HepG2 (cell line): Measurements from ENCODE around the gene PADI2. TPM values are rescaled to one million over a fixed set of nuclear protein-coding genes. Genes with fewer than 3 reads are reported as not detected.
A peak's percentile ranks its signal among the peaks of the same experiment; 100 is the strongest.

Experiments
- DR1 ChIP-seq: sonication (generic); formaldehyde crosslinking; IDR thresholded peaks from 2 replicates; pipeline ENCODE4 v1.8.0; 2021; ENCODE audit warnings: mild to moderate bottlenecking, missing genetic modification reagents, inconsistent platforms
- HNF1A ChIP-seq, 2 experiments: sonication (generic) in 1 of 2; formaldehyde crosslinking in 1 of 2; IDR thresholded peaks; 2 replicates each; pipeline versions ENCODE4 v1.4.0 to v1.6.1; 2016 to 2020; ENCODE audit warnings: borderline replicate concordance in 1 of 2, low read depth in 1 of 2, mild to moderate bottlenecking in 1 of 2, missing genetic modification reagents in 1 of 2
- HOXA3 ChIP-seq: sonication (generic); formaldehyde crosslinking; IDR thresholded peaks from 2 replicates; pipeline ENCODE4 v1.5.0; 2020; ENCODE audit warnings: missing genetic modification reagents
- IRF2 ChIP-seq: IDR thresholded peaks from 2 replicates; pipeline ENCODE4 v1.6.1; 2018; ENCODE audit warnings: missing genetic modification reagents, missing compliant biosample characterization
- ISX ChIP-seq: sonication (generic); formaldehyde crosslinking; conservative IDR thresholded peaks from 2 replicates; pipeline ENCODE4 v1.5.0; 2020; ENCODE audit warnings: missing genetic modification reagents
- JDP2 ChIP-seq: sonication (generic); formaldehyde crosslinking; IDR thresholded peaks from 2 replicates; pipeline ENCODE4 v1.8.1; 2022; ENCODE audit warnings: missing genetic modification reagents, borderline replicate concordance
- MXD4 ChIP-seq: IDR thresholded peaks from 2 replicates; pipeline ENCODE4 v1.6.1; 2016; ENCODE audit warnings: mild to moderate bottlenecking, missing biosample characterization, missing genetic modification reagents
- RAD21 ChIP-seq: fragments of 450-650 bp; formaldehyde crosslinking; IDR thresholded peaks from 2 replicates; pipeline ENCODE4 v1.5.0; 2020; ENCODE audit warnings: mild to moderate bottlenecking
- SKIL ChIP-seq: sonication (generic); formaldehyde crosslinking; IDR thresholded peaks from 2 replicates; pipeline ENCODE4 v1.8.0; 2022; ENCODE audit warnings: missing genetic modification reagents, mild to moderate bottlenecking, moderate library complexity, borderline replicate concordance
- SSRP1 ChIP-seq: IDR thresholded peaks from 2 replicates; pipeline ENCODE4 v1.6.1; 2016; ENCODE audit warnings: control low read depth
- ZBTB7A ChIP-seq: sonication (generic); formaldehyde crosslinking; IDR thresholded peaks from 2 replicates; pipeline ENCODE4 v1.8.0; 2022; ENCODE audit warnings: mild to moderate bottlenecking, missing genetic modification reagents
- ZMYM4 ChIP-seq: sonication (generic); formaldehyde crosslinking; IDR thresholded peaks from 2 replicates; pipeline ENCODE4 v1.8.1; 2023; ENCODE audit warnings: mild to moderate bottlenecking, missing genetic modification reagents
- ZNF121 ChIP-seq: sonication (generic); formaldehyde crosslinking; IDR thresholded peaks from 2 replicates; pipeline ENCODE4 v1.5.0; 2020; ENCODE audit warnings: mild to moderate bottlenecking, missing genetic modification reagents
- ZNF367 ChIP-seq: sonication (generic); formaldehyde crosslinking; IDR thresholded peaks from 2 replicates; pipeline ENCODE4 v1.4.0; 2020; ENCODE audit warnings: missing genetic modification reagents, borderline replicate concordance
- ZNF660 ChIP-seq: sonication (generic); formaldehyde crosslinking; IDR thresholded peaks from 2 replicates; pipeline ENCODE4 v1.5.1; 2020; ENCODE audit warnings: mild to moderate bottlenecking, low read depth, missing genetic modification reagents, borderline replicate concordance
- ZNF777 ChIP-seq: sonication (generic); formaldehyde crosslinking; IDR thresholded peaks from 2 replicates; pipeline ENCODE4 v1.4.0; 2020; ENCODE audit warnings: missing genetic modification reagents
- ZNF781 ChIP-seq: sonication (generic); formaldehyde crosslinking; IDR thresholded peaks from 2 replicates; pipeline ENCODE4 v1.5.1; 2020; ENCODE audit warnings: borderline replicate concordance, mild to moderate bottlenecking, missing genetic modification reagents; ENCODE audit errors: not compliant biosample characterization
- polyA plus RNA-seq, 8 experiments: library from polyadenylated mRNA; depleted of rRNA in 3 of 8; stranded (reverse) in 7 of 8; unstranded in 1 of 8; fragments of >200 nt; fragmentation: Illumina TruSeq in 4 of 8; extraction: Trizol in 4 of 8; gene quantifications; 2 replicates each; pipeline versions ENCODE4 v1.2.1 to v1.2.3, GENCODE V29; 2011 to 2016; ENCODE audit warnings: low read depth in 4 of 8, missing spikeins in 1 of 8, mixed read lengths in 1 of 8; ENCODE audit not compliant: insufficient read depth in 1 of 8
- total RNA-seq, 5 experiments: library from RNA; depleted of rRNA; stranded (reverse); fragments of >200 nt; fragmentation: Illumina TruSeq; extraction: Trizol; gene quantifications; 2 replicates each; pipeline ENCODE4 v1.2.3, GENCODE V29; 2016; ENCODE audit warnings: low read depth in 1 of 5
- TF ChIP-seq, protein P1 (sequence below): sonication (generic); formaldehyde crosslinking; conservative IDR thresholded peaks from 2 replicates; pipeline ENCODE4 v1.4.0; 2020; ENCODE audit warnings: missing genetic modification reagents
- TF ChIP-seq, protein P2 (sequence below): sonication (generic); formaldehyde crosslinking; IDR thresholded peaks from 2 replicates; pipeline ENCODE4 v1.4.0; 2020; ENCODE audit warnings: missing genetic modification reagents

PADI2 gene
- total and polyA plus RNA-seq, 2 of the 13 experiments (the other 11 are each of a cell fraction or from before 2014, with no cell fraction given): not detected

DNA sequence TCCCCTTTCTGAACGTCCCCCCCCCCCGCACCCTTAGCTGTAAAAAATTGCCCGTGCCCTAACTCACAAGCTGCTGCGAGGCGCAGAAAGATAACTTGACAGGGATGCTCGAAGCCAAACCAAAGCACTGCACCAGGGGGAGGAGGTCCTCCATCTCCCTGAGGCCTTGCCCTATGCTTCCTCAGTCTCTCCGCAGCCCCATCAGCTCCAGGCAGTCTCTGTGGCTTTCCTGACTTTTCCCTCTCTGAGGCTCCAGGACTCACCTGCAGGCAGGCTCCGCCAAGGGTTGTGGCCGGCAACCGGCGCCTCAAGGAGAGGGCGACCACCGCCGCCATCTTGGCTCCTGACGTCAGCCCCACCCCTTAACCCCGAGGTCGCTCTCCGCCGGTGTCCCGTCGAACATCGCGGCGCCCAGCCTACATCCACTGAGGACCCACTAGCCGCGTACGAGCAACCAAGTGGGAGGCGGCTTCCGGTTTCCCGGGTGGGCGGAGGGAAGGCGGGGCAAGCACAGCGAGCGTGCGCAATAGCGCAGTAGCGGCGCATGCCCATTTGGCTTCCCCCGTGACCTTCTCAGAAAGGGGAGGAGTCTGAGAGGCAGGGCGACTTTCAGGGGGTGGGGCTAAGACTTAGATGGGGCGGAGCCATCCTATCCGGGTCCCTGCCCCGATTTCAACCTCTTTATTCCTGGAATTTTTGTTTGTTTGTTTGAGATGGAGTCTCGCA, 65.4 kb downstream of the PADI2 start, which contains the start of gene SDHB (continued):
- TF ChIP-seq, protein P1, sequence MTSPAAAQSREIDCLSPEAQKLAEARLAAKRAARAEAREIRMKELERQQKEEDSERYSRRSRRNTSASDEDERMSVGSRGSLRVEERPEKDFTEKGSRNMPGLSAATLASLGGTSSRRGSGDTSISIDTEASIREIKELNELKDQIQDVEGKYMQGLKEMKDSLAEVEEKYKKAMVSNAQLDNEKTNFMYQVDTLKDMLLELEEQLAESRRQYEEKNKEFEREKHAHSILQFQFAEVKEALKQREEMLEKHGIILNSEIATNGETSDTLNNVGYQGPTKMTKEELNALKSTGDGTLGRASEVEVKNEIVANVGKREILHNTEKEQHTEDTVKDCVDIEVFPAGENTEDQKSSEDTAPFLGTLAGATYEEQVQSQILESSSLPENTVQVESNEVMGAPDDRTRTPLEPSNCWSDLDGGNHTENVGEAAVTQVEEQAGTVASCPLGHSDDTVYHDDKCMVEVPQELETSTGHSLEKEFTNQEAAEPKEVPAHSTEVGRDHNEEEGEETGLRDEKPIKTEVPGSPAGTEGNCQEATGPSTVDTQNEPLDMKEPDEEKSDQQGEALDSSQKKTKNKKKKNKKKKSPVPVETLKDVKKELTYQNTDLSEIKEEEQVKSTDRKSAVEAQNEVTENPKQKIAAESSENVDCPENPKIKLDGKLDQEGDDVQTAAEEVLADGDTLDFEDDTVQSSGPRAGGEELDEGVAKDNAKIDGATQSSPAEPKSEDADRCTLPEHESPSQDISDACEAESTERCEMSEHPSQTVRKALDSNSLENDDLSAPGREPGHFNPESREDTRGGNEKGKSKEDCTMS (CRISPR knock-in tag): no peak
- TF ChIP-seq DR1 (CRISPR knock-in tag): peak; percentile 57; the same call in 1 of the 2 replicates
- peak; percentile 94 for TF ChIP-seq ZNF777 (CRISPR knock-in tag)
- no peak for TF ChIP-seq ZNF660 (CRISPR knock-in tag)
- TF ChIP-seq SKIL (CRISPR knock-in tag): no peak
- no peak for TF ChIP-seq ISX (CRISPR knock-in tag)
- TF ChIP-seq HNF1A (IDR thresholded peaks at IDR 0.05; ENCODE audit: low read depth): no peak
- TF ChIP-seq HNF1A (CRISPR knock-in tag; IDR thresholded peaks at IDR 0.05; ENCODE audit: borderline replicate concordance): no peak
- no peak for TF ChIP-seq JDP2
- peak; percentile 78; the same call in 1 of the 2 replicates for TF ChIP-seq IRF2 (CRISPR knock-in tag)
- TF ChIP-seq ZNF781 (CRISPR knock-in tag): no peak
- peak; percentile 49; the same call in 1 of the 2 replicates for TF ChIP-seq ZMYM4
- peak; percentile 94 for TF ChIP-seq HOXA3 (CRISPR knock-in tag)
- TF ChIP-seq, protein P2, sequence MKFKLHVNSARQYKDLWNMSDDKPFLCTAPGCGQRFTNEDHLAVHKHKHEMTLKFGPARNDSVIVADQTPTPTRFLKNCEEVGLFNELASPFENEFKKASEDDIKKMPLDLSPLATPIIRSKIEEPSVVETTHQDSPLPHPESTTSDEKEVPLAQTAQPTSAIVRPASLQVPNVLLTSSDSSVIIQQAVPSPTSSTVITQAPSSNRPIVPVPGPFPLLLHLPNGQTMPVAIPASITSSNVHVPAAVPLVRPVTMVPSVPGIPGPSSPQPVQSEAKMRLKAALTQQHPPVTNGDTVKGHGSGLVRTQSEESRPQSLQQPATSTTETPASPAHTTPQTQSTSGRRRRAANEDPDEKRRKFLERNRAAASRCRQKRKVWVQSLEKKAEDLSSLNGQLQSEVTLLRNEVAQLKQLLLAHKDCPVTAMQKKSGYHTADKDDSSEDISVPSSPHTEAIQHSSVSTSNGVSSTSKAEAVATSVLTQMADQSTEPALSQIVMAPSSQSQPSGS (CRISPR knock-in tag): peak; percentile 72
- no peak for TF ChIP-seq ZNF121 (CRISPR knock-in tag)
- TF ChIP-seq RAD21: no peak
- peak; percentile 71; the same call in 1 of the 2 replicates for TF ChIP-seq ZBTB7A (CRISPR knock-in tag)
- TF ChIP-seq ZNF367 (CRISPR knock-in tag): no peak
- no peak for TF ChIP-seq SSRP1 (CRISPR knock-in tag)
- no peak for TF ChIP-seq MXD4
